Measurements from ENCODE around the gene ZNF684.
A peak's percentile ranks its signal among the peaks of the same experiment; 100 is the strongest.

The ZNF684 gene

DNA sequence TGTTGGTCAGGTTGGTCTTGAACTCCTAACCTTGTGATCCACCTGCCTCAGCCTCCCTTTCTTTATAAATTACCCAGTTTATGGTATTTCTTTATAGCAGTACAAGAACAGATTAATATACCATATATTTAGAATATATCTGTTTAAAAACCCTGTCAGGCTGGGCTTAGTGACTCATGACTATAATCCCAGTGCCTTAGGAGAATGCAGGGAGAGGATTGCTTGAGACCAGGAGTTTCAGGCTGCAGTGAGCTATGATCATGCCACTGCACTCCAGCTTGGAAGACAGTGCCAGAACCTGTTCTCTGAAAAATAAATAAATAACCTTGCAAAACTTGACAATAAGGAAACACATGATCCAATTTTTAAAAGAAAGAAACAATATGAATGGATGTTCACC, 43.9 kb downstream of the ZNF684 start:
- Histone ChIP-seq H3K36me3 (ENCODE audit: control insufficient read depth, insufficient read depth, low read length) (no peaks in the 10 kb centered on the region), H3K27me3 (replicated peaks; ENCODE audit: control insufficient read depth, insufficient read depth, low read length) (no peaks in the 10 kb centered on the region), H3K4me3 (replicated peaks; ENCODE audit: low read depth, low read length) (no peak overlapping the region)
- DNase-seq (ENCODE audit: extremely low read depth, insufficient read length) = no peak
- TF ChIP-seq, protein P1, sequence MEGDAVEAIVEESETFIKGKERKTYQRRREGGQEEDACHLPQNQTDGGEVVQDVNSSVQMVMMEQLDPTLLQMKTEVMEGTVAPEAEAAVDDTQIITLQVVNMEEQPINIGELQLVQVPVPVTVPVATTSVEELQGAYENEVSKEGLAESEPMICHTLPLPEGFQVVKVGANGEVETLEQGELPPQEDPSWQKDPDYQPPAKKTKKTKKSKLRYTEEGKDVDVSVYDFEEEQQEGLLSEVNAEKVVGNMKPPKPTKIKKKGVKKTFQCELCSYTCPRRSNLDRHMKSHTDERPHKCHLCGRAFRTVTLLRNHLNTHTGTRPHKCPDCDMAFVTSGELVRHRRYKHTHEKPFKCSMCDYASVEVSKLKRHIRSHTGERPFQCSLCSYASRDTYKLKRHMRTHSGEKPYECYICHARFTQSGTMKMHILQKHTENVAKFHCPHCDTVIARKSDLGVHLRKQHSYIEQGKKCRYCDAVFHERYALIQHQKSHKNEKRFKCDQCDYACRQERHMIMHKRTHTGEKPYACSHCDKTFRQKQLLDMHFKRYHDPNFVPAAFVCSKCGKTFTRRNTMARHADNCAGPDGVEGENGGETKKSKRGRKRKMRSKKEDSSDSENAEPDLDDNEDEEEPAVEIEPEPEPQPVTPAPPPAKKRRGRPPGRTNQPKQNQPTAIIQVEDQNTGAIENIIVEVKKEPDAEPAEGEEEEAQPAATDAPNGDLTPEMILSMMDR (IDR thresholded peaks at IDR 0.05; ENCODE audit: insufficient read depth, low read length, poor library complexity, severe bottlenecking) = no peak

DNA sequence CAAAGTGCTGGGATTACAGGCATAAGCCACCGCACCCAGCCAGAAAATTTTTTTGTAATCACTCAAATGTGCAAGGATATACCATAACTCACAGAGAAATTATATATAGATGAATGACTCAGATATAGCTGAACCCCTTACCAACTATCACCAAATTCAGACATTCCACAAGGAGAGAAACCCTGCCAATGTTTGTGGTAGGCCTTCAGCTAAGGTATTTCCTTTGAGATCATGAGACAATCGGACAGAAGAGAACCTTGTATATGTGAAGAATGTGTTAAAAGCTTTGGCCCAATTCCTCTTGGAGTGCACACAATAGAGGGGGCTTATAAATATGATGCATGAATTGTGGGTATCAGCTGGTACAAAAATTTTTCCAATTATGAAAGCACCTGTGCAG, 50.7 kb downstream of the ZNF684 start:
- H3K27me3 ChIP-seq (replicated peaks; ENCODE audit: control insufficient read depth, insufficient read depth, low read length) = no peaks in the 10 kb centered on the region
- TF ChIP-seq, protein P1 (IDR thresholded peaks at IDR 0.05; ENCODE audit: insufficient read depth, low read length, poor library complexity, severe bottlenecking) = no peak
- no peaks in the 10 kb centered on the region for H3K36me3 ChIP-seq (ENCODE audit: control insufficient read depth, insufficient read depth, low read length)
- DNase-seq (ENCODE audit: extremely low read depth, insufficient read length) = no peak
- H3K4me3 ChIP-seq (replicated peaks; ENCODE audit: low read depth, low read length) = no peak overlapping the region

DNA sequence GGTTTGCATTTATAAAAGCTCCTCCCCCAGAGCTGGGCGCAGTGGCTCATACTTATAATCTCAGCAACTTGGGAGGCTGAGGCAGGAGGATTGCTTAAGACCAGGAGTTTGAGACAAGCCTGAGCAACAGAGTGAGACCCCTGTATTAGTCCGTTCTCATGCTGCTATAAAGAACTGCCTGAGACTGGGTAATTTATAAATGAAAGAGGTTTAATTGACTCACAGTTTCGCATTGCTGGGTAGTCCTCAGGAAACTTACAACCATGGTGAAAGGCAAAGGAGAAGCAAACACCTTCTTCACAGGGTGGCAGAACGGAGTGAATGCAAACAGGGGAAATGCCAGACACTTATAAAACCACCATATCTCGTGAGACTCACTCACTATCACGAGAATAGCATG, 52.5 kb downstream of the ZNF684 start:
- Histone ChIP-seq H3K4me3 (replicated peaks; ENCODE audit: low read depth, low read length) (no peak overlapping the region), H3K36me3 (ENCODE audit: control insufficient read depth, insufficient read depth, low read length) (no peaks in the 10 kb centered on the region), H3K27me3 (replicated peaks; ENCODE audit: control insufficient read depth, insufficient read depth, low read length) (no peaks in the 10 kb centered on the region)
- no peak for DNase-seq (ENCODE audit: extremely low read depth, insufficient read length)
- TF ChIP-seq, protein P1 (IDR thresholded peaks at IDR 0.05; ENCODE audit: insufficient read depth, low read length, poor library complexity, severe bottlenecking) = no peak

DNA sequence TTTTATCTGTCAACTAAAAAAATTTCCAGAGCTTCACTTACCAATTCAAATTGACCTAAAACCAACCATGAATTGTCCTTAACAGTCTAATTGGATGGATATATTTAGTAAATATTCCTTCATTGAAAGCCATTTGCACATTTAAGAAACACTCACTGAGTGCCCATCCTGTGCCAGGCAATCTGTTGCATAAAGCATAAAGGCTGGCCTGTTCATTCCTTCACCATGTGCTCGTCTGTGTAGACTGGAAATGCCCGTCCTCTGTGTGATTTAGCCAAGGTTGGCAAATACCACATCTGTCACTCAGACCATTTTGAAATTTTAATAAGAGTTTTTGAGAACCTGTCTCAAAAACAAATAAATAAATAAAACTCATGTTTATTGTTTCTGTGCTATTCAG, 57.1 kb downstream of the ZNF684 start:
- TF ChIP-seq, protein P1 (IDR thresholded peaks at IDR 0.05; ENCODE audit: insufficient read depth, low read length, poor library complexity, severe bottlenecking) = no peak
- DNase-seq (ENCODE audit: extremely low read depth, insufficient read length) = no peak
- H3K27me3 ChIP-seq (replicated peaks; ENCODE audit: control insufficient read depth, insufficient read depth, low read length) = no peaks in the 10 kb centered on the region

DNA sequence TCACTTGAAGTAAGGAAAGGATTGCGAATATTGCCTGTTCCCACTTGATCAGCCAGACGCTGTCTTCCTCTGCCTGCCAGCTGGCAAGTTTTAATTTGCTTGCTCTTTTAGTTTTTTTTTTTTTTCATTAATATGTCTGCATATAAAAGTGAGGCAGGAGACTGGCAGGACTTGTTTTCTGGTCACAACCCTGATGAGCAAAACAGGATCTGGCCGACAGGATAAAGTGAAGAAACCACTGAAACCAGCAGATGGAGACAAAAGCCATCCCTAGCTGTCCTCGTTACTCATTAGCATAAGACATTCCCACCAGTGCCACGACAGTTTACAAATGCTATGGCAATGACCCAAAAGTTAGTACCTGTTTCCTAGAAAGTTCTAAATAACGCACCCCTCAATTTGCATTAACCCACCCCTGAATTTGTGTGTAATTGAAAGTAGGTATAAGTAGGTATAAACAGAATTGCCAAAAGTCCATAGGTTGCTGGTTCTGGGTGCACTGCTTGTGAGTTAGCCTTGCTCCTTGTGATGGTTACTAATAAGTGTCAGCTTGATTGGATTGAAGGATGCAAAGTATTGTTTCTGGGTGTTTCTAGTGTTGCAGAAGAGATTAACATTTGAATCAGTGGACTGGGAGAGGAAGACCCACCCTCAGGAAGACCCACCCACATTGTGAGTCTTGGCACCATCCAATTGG, 60.8 kb downstream of the ZNF684 start:
- DNase-seq (ENCODE audit: extremely low read depth, insufficient read length) = no peak

More for the DNA sequence above, 57.1 kb downstream of the ZNF684 start:
- Histone ChIP-seq H3K4me3 (replicated peaks; ENCODE audit: low read depth, low read length) (no peak overlapping the region), H3K36me3 (ENCODE audit: control insufficient read depth, insufficient read depth, low read length) (no peaks in the 10 kb centered on the region)

More for the DNA sequence above, 60.8 kb downstream of the ZNF684 start:
- no peaks in the 10 kb centered on the region for H3K27me3 ChIP-seq (replicated peaks; ENCODE audit: control insufficient read depth, insufficient read depth, low read length)
- H3K4me3 ChIP-seq (replicated peaks; ENCODE audit: low read depth, low read length) = no peak overlapping the region
- TF ChIP-seq, protein P1 (IDR thresholded peaks at IDR 0.05; ENCODE audit: insufficient read depth, low read length, poor library complexity, severe bottlenecking) = peak; percentile 35
- no peaks in the 10 kb centered on the region for H3K36me3 ChIP-seq (ENCODE audit: control insufficient read depth, insufficient read depth, low read length)

Data from GM06990 (cell line).